Fibroblast of mammary gland (primary cell): ENCODE data around the gene GABRB3.

ENCODE experiments used
- DNase-seq: peaks from one replicate; pipeline ENCODE4 v3.0.0-alpha.2; 2010; ENCODE audit warnings: low read depth
- H3K4me3 ChIP-seq: 2 replicates; pipeline ENCODE4 v1.5.1; 2011; ENCODE audit warnings: low read depth, mild to moderate bottlenecking, low read length, moderate library complexity; ENCODE audit not compliant: control insufficient read depth
- CTCF ChIP-seq: conservative IDR thresholded peaks from 2 replicates; pipeline ENCODE4 v1.5.1; 2011; ENCODE audit warnings: low read depth, low read length, inconsistent platforms; ENCODE audit not compliant: control insufficient read depth, insufficient read depth

The GABRB3 gene

GRCh38 chr15:26660241-26660640 is 112.6 kb downstream of the GABRB3 start:
- H3K4me3 ChIP-seq = no peak overlapping the region
- DNase-seq = no peak
- TF ChIP-seq CTCF = no peak

- no peak for DNase-seq
- no peak overlapping the region for H3K4me3 ChIP-seq
- no peak for TF ChIP-seq CTCF
Observed at GRCh38 chr15:26658290-26658689, 114.6 kb downstream of the GABRB3 start.

DNA sequence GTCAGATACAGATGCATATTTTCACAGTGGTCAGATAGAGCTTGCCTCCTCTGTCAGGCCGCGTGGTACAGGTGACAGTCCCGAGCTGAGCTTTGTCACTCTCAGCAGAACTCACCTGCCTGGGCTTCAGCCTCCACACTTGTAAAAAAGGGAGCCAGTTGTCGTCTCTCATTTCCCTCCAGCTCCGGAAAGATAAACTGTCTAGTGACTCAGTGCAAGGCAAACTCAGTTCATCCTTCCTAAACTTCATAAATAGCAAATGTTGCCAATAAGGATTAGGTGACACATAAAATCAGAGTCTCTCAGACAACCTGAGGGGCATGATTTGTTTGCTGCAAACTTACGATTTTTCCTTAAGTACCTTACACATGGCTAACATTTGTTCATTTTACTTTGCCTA is 116.8 kb downstream of the GABRB3 start:
- no peak overlapping the region for H3K4me3 ChIP-seq
- DNase-seq = no peak
- no peak for TF ChIP-seq CTCF

GRCh38 chr15:26651909-26652308 is 121.0 kb downstream of the GABRB3 start:
- no peak overlapping the region for H3K4me3 ChIP-seq
- DNase-seq = no peak
- TF ChIP-seq CTCF = no peak

- no peak for TF ChIP-seq CTCF
- H3K4me3 ChIP-seq = no peak overlapping the region
Observed at GRCh38 chr15:26648676-26649075, 124.2 kb downstream of the GABRB3 start.

GRCh38 chr15:26644948-26645347 is 127.9 kb downstream of the GABRB3 start:
- no peak overlapping the region for H3K4me3 ChIP-seq
- DNase-seq = no peak
- no peak for TF ChIP-seq CTCF

More at GRCh38 chr15:26648676-26649075, 124.2 kb downstream of the GABRB3 start:
- DNase-seq = no peak

DNA sequence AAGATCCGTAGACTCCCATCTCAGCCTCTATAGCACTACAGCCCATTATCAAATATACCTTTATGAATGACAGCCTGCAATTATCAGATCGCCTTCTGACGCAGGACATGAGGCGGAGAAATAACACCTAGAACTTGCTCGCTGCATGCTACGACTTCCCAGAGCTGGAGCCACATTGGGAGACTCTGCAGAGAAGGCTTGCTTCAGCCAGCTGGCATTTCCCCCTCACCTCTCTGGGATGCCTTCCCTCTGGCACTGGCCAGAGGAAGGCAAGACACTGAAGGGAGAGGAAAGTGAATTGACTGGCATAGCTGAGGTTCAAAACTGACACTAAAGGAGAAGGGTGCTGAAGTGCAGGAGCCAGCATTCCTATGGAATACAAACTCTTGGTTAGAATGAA is 131.7 kb downstream of the GABRB3 start:
- TF ChIP-seq CTCF = no peak
- H3K4me3 ChIP-seq = no peak overlapping the region
- no peak for DNase-seq
